WTC11 (cell line): ENCODE results near the gene CHST11.

Source experiments
- AFF4 ChIP-seq: sonication (generic); formaldehyde crosslinking; IDR thresholded peaks from 2 replicates; pipeline ENCODE4 v1.8.1; 2023; ENCODE audit warnings: mild to moderate bottlenecking, missing genetic modification reagents, borderline replicate concordance
- ATF3 ChIP-seq: sonication (generic); formaldehyde crosslinking; conservative IDR thresholded peaks from 2 replicates; pipeline ENCODE4 v1.8.1; 2022; ENCODE audit warnings: mild to moderate bottlenecking, missing genetic modification reagents
- ATF6 ChIP-seq: sonication (generic); formaldehyde crosslinking; IDR thresholded peaks from 2 replicates; pipeline ENCODE4 v1.8.1; 2023; ENCODE audit warnings: mild to moderate bottlenecking, missing genetic modification reagents
- CTCF ChIP-seq: fragments of 200-600 bp; IDR thresholded peaks from 2 replicates; pipeline ENCODE4 v1.8.0; 2022; ENCODE audit warnings: antibody characterized with exemption
- E2F1 ChIP-seq: sonication (generic); formaldehyde crosslinking; IDR thresholded peaks from 2 replicates; pipeline ENCODE4 v1.8.0; 2022; ENCODE audit warnings: mild to moderate bottlenecking, missing genetic modification reagents
- HMGXB4 ChIP-seq: sonication (generic); formaldehyde crosslinking; IDR thresholded peaks from 2 replicates; pipeline ENCODE4 v1.8.1; 2023; ENCODE audit warnings: mild to moderate bottlenecking, moderate library complexity, missing genetic modification reagents
- KAT7 ChIP-seq: sonication (generic); formaldehyde crosslinking; IDR thresholded peaks from 2 replicates; pipeline ENCODE4 v1.8.1; 2023; ENCODE audit warnings: missing genetic modification reagents, mild to moderate bottlenecking, borderline replicate concordance
- NFE2L1 ChIP-seq: sonication (generic); formaldehyde crosslinking; IDR thresholded peaks from 2 replicates; pipeline ENCODE4 v1.8.1; 2023; ENCODE audit warnings: missing genetic modification reagents
- TEAD1 ChIP-seq: sonication (generic); formaldehyde crosslinking; IDR thresholded peaks from 2 replicates; pipeline ENCODE4 v1.8.0; 2022; ENCODE audit warnings: mild to moderate bottlenecking, missing genetic modification reagents
- ZNF317 ChIP-seq: sonication (generic); formaldehyde crosslinking; IDR thresholded peaks from 2 replicates; pipeline ENCODE4 v1.8.1; 2023; ENCODE audit warnings: low read depth, mild to moderate bottlenecking, moderate library complexity, missing genetic modification reagents, borderline replicate concordance
- ZNF512 ChIP-seq: sonication (generic); formaldehyde crosslinking; IDR thresholded peaks from 2 replicates; pipeline ENCODE4 v1.8.1; 2022; ENCODE audit warnings: missing genetic modification reagents, borderline replicate concordance

GRCh38 chr12:104448451-104448850 is 8.3 kb upstream of the CHST11 start:
- TF ChIP-seq NFE2L1 (CRISPR knock-in tag) (no peak), KAT7 (no peak), TEAD1 (CRISPR knock-in tag) (no peak), CTCF (no peak), ZNF512 (CRISPR knock-in tag) (no peak), ZNF317 (CRISPR knock-in tag) (no peak), ATF3 (CRISPR knock-in tag) (no peak), E2F1 (CRISPR knock-in tag) (no peak), ATF6 (no peak), AFF4 (CRISPR knock-in tag) (no peak), HMGXB4 (CRISPR knock-in tag) (no peak)
